ENCODE results near the gene ROBO1. TPM values are rescaled to one million over a fixed set of nuclear protein-coding genes. Genes with fewer than 3 reads are reported as not detected.

ROBO1 gene
- total RNA-seq, 1 donor from 2014 or later: 13.4 TPM

- Histone ChIP-seq H3K27ac (no peak overlapping the region), H3K27me3 (no peaks in the 10 kb centered on the region), H3K4me1 (no peaks in the 10 kb centered on the region), H3K4me3 (no peak overlapping the region), H3K36me3 (no peaks in the 10 kb centered on the region), H3K9me3 (peaks cover 6 to 16% of the 10 kb centered on the region in 2 donors)
- DNase-seq (ENCODE audit: low spot score in 2 of 2): no peak
- intact Hi-C loops (cut with DNase I): no loop called here
- no peak for TF ChIP-seq CTCF (IDR thresholded peaks at IDR 0.05)
Observed at GRCh38 chr3:78992830-78993229, 775.0 kb downstream of the ROBO1 start.

GRCh38 chr3:78992400-78992799 is 775.4 kb downstream of the ROBO1 start:
- TF ChIP-seq CTCF (IDR thresholded peaks at IDR 0.05): no peak
- intact Hi-C loops (cut with DNase I): no loop called here

GRCh38 chr3:78991656-78992055 is 776.1 kb downstream of the ROBO1 start:
- H3K9me3 ChIP-seq: peaks cover 6 to 16% of the 10 kb centered on the region in 2 donors
- intact Hi-C loops (cut with DNase I): no loop called here
- no peak overlapping the region for H3K4me3 ChIP-seq
- H3K4me1 ChIP-seq: no peaks in the 10 kb centered on the region
- DNase-seq (ENCODE audit: low spot score in 2 of 2): no peak
- no peak for TF ChIP-seq CTCF (IDR thresholded peaks at IDR 0.05)
- H3K27me3 ChIP-seq: no peaks in the 10 kb centered on the region
- H3K27ac ChIP-seq: no peak overlapping the region
- no peaks in the 10 kb centered on the region for H3K36me3 ChIP-seq

More at GRCh38 chr3:78992400-78992799, 775.4 kb downstream of the ROBO1 start:
- DNase-seq (ENCODE audit: low spot score in 2 of 2): no peak
- H3K4me3 ChIP-seq: no peak overlapping the region
- H3K4me1 ChIP-seq: no peaks in the 10 kb centered on the region
- H3K9me3 ChIP-seq: peaks cover 6 to 16% of the 10 kb centered on the region in 2 donors
- H3K27ac ChIP-seq: no peak overlapping the region
- H3K36me3 ChIP-seq: no peaks in the 10 kb centered on the region
- H3K27me3 ChIP-seq: no peaks in the 10 kb centered on the region

GRCh38 chr3:78990156-78990555 is 777.6 kb downstream of the ROBO1 start:
- H3K4me1 ChIP-seq: no peaks in the 10 kb centered on the region
- no peak for TF ChIP-seq CTCF (IDR thresholded peaks at IDR 0.05)

GRCh38 chr3:78988324-78988723 is 779.5 kb downstream of the ROBO1 start:
- Histone ChIP-seq H3K4me1 (no peaks in the 10 kb centered on the region), H3K4me3 (no peak overlapping the region), H3K9me3 (peaks cover 6 to 16% of the 10 kb centered on the region in 2 donors), H3K36me3 (no peaks in the 10 kb centered on the region), H3K27me3 (no peaks in the 10 kb centered on the region), H3K27ac (no peak overlapping the region)
- DNase-seq (ENCODE audit: low spot score in 2 of 2): no peak
- no peak for TF ChIP-seq CTCF (IDR thresholded peaks at IDR 0.05)
- intact Hi-C loops (cut with DNase I): no loop called here

More at GRCh38 chr3:78990156-78990555, 777.6 kb downstream of the ROBO1 start:
- Histone ChIP-seq H3K9me3 (peaks cover 6 to 16% of the 10 kb centered on the region in 2 donors), H3K4me3 (no peak overlapping the region), H3K27me3 (no peaks in the 10 kb centered on the region), H3K36me3 (no peaks in the 10 kb centered on the region), H3K27ac (no peak overlapping the region)
- no peak for DNase-seq (ENCODE audit: low spot score in 2 of 2)
- intact Hi-C loops (cut with DNase I): no loop called here

All from ascending aorta (tissue), 2 donors.